HG03571 (cell line): ENCODE data around the gene SLC25A30.
"Not testable (repeated sequence)": the region's sequence is repeated elsewhere in the genome, so short reads cannot be mapped to it uniquely, and the experiment has no call there.

ENCODE experiments used
- ATAC-seq: cut with Tn5 transposase; IDR thresholded peaks from one replicate; pipeline ENCODE4 v1.9.1; 2021; ENCODE audit not compliant: unreplicated experiment

SLC25A30 gene

DNA sequence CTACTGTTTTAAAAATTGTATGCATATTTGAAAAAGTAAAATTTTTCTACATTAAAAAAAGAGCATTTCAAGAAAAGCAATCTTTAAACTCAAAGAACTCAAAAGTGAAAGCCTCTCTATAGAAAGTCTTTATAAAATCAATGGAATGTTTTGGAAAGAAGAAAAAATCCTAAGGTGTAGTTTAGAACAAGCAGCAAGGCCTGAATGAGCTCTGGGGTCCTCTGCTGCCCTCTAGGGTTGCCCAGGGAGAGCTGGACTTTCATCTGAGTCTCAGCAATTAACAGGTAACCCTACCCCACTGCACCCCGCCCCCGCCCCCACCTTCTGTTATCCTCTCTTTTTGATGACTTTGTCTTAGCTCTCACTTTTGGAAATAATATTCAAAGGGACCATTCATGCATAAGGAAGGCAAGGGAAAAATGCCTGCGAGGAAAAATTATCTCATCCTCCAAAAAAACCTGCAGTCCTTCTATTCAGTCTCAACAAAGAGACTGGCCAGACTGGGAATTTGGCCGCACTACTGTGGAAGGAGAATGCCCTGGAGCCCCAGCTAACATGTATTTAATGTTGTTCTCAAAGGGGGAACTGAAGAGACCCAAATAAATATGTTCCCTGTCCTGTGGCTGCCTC lies 24.1 kb downstream of the SLC25A30 start:
- no peak for ATAC-seq

DNA sequence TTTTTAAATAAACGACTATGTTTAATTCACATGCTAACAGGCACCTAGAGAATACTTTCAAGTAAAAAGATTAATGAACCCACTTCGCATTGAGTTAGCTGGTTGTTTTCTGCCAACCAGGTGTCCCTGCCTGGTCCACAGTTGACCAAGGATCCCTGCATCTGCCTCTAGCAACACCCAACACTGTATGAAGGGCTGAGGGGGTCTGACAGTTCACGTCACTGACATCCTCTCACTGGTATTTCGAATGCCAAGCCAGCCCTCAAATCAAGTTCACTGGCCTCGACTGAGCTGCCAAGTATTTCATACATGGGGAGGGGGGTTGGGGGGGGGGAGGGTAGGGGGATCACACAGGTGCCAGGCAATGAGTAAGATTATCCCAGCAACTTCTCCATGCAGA lies 25.4 kb downstream of the SLC25A30 start:
- no peak for ATAC-seq

DNA sequence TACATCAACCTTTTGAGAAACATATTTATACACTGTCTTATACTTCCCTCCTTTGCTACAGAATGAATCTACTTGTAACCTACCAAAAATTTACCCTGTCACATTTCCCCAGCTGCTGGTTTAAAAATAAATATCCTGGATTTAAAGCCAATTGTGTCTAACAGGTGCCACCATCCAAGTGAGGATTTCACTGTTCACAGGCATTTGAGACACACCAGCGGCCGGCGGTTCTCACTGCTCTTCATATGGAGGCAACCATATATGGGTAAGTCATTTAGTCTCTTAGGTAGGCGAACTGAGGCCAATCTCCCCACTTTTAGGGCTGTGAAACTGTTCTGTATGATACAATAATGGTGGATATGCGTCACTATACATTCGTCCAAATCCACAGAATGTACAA lies 26.2 kb downstream of the SLC25A30 start:
- ATAC-seq, result no peak

GRCh38 chr13:45391128-45391527 lies 27.0 kb downstream of the SLC25A30 start:
- ATAC-seq, result not testable (repeated sequence)

DNA sequence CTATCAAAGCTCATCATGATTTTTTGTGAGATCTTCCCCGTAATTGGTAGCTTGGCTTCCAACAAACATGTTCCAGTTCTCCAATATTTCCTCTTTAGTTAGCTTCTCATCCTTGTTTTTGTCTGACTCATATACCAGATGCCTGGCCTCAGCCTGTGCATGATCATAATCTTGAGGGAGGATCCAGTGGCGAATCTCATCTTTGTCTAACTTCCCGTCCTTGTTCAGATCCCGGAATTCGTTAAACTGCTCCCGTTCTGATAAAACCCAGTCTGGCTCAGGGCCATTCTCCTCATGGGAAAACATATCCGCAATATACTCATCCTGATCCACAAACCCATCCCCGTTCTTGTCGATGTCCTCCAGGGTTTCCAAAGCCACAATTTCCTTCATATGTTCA lies 27.8 kb downstream of the SLC25A30 start:
- ATAC-seq, result not testable (repeated sequence)

DNA sequence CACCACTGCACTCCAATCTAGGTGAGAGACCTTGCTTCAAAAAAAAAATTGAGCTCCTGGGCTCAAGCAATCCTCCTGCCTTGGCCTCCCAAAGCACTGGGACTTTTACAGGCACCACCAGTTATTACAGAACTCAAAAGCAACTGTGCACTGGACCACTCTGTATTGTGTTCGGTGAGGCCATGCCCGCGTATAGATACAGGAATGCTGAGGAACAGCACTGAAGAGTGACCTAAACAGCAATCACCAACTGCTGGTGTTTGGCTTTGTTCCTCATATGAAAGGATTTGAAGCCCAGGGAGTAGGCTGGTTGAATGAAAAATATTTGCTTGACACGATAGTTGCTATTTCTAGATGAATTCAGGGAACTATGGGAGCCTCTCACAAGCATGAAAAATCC lies 29.5 kb downstream of the SLC25A30 start:
- ATAC-seq, result no peak

DNA sequence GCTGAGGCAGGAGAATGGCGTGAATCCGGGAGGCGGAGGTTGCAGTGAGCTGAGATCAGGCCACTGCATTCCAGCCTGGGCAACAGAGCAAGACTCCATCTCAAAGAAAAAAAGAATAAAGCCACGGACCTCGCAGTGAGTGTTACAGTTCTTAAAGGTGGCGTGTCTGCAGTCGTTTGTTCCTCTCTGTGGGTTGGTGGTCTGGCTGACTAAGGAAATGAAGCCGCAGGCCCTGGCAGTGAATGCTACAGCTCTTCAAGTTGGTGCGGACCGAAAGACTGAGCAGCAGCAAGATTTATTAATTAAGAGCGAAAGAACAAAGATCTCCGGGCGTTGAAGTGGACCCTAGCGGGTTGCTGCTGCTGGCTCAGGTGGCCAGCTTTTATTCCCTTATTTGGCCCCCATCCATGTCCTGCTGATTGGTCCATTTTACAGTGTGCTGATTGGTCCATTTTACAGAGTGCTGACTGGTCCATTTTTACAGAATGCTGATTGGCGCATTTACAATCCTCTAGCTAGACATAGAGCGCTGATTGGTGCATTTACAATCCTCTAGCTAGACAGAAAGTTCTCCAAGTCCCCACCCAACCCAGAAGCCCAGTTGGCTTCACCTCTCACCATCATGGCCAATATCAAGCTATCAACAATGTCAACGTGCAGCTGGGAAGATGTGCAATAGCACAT lies 31.1 kb downstream of the SLC25A30 start:
- ATAC-seq, result not testable (repeated sequence)

GRCh38 chr13:45385907-45386553 lies 32.1 kb downstream of the SLC25A30 start:
- no peak for ATAC-seq

DNA sequence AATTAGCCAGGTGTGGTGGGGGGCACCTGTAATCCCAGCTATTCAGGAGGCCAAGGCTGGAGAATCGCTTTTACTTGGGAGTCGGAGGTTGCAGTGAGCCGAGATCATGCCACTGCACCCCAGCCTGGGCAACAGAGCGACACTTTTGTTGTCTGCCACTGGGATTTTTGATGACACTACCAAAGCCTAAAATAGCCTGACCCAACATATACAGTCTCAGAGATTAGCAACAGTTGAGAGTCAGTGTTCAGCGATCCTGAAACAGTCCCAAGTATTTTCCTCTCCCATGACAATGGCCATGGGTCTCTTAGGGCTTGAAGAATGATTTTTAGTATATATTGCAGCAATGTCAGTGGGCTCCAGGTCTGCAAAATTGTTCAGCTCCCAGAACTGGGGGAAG lies 32.9 kb downstream of the SLC25A30 start:
- no peak for ATAC-seq

DNA sequence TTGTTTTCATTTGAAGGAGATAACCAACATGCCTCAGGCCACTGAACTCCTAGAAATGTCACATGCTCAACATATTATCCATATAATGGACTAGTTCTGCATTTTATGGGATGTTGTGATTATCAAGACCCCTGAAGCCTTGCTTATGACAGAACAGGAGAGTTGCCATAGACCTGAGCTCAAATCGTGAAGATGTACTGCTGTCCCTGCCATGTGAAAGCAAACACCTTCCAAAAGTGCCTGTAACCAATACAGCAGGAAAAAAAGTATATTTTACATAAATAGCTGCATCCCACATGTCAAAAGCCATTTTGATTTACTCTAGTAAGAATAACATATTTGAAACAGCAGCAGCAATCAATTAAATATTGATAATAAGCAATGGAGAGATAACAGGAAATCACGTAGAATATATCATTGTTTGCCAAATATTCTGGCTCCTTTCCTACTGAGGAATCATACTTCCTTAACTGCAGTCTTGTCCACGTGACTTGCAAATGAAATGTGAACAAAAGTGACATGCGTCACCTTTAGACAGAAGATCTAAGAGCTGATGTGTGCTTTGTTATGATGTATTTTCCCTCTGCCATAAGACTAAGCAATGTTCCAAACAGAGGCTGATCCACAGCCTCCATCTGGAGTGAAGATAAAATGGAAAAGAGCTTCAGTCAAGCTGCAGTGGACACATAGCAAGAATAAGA lies 33.5 kb downstream of the SLC25A30 start:
- ATAC-seq, result no peak

GRCh38 chr13:45382739-45383138 lies 35.4 kb downstream of the SLC25A30 start:
- not testable (repeated sequence) for ATAC-seq

DNA sequence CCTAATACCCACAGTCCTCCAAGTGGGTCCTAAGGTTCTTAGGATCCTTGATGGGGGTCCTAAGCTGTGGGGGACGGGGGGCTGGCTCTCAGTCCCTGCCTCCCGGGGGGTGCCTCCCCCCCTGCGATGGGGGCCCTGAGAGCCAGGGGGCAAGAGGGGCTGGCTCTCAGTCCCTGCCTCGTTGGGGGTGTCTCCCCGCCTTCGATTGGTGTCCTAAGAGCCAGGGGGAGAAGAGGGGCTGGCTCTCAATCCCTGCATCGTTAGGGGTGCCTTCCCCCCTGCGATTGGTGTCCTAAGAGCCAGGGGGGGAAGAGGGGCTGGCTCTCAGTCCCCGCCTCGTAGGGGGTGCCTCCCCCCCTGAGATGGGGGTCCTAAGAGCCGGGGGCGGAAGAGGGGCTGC lies 37.0 kb downstream of the SLC25A30 start:
- no peak for ATAC-seq

- not testable (repeated sequence) for ATAC-seq
These were observed 37.5 kb downstream of the SLC25A30 start for GRCh38 chr13:45380708-45381107.

DNA sequence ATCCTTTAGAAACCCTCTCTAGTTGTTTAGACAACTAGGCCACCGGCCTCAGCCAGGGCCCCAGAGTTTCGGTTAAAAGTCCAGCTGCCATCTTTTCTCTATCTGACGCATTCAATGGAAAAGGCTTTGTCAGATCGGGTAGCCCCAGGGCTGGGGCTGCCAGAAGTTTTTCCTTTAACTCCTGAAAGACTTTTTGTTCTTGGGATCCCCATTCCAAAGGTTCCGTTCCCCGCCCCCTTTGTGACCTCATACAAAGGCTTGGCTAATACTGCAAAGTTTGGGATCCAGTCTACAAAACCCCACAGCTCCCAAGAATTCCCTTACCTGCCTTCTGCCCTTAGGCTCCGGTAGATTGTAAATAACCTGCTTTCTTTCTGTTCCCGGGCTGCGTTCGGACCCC lies 38.7 kb downstream of the SLC25A30 start:
- ATAC-seq, result not testable (repeated sequence)

DNA sequence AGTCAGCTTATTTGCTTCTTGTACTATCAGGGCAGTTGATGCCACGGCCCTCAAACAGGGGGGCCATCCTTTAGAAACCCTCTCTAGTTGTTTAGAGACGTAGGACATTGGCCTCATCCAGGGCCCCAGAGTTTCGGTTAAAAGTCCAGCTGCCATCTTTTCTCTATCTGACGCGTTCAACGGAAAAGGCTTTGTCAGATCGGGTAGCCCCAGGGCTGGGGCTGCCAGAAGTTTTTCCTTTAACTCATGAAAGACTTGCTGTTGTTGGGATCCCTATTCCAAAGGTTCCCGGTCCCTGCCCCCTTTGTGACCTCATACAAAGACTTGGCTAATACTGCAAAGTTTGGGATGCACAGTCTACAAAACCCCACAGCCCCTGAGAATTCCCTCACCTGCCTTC lies 39.4 kb downstream of the SLC25A30 start:
- not testable (repeated sequence) for ATAC-seq

DNA sequence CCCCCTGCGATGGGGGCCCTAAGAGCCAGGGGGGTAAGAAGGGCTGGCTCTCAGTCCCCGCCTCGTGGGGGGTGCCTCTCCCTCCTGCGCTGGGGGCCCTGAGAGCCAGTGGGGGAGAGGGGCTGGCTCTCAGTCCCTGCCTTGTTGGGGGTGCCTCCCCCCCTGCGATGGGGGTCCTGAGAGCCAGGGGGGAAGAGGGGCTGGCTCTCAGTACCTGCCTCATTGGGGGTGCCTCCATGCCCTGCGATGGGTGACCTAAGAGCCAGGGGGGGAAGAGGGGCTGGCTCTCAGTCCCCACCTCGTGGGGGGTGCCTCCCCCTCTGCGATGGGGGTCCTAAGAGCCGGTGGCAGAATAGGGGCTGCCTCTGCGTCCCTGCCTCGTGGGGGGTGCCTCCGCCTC lies 40.9 kb downstream of the SLC25A30 start:
- not testable (repeated sequence) for ATAC-seq

GRCh38 chr13:45376651-45377050 lies 41.5 kb downstream of the SLC25A30 start:
- not testable (repeated sequence) for ATAC-seq

DNA sequence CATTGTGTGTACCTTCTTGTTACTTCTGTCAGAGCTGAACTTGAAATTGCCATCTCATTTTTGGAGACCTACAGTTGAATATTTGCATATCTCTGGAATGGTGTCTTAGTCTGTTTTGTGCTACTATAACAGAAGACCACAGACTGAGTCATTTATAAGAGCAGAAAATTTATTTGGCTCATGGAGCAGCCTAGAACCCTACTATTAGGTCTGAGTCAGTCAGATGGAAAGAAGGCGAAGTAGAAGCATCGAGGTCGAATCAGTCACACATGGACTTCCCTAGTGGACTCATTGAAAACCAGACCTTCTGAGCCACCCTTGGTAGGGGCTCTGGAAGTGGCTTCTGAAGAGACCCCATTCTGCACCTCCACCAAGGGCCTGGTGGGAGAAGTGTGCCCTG lies 43.3 kb downstream of the SLC25A30 start:
- no peak for ATAC-seq

GRCh38 chr13:45373162-45373547 lies 45.0 kb downstream of the SLC25A30 start:
- ATAC-seq, result no peak

GRCh38 chr13:45372189-45373161 lies 45.7 kb downstream of the SLC25A30 start:
- ATAC-seq, result no peak
